Measurements from ENCODE around the gene POTEF.
"Not testable (repeated sequence)": the region's sequence is repeated elsewhere in the genome, so short reads cannot be mapped to it uniquely, and the experiment has no call there.

Gene POTEF

GRCh38 chr2:130162968-130163367 is 33.9 kb upstream of the POTEF start:
- no peaks in the 10 kb centered on the region for H3K9me3 ChIP-seq (ENCODE audit: severe bottlenecking)
- H3K27me3 ChIP-seq (ENCODE audit: insufficient read depth, poor library complexity, severe bottlenecking): no peaks in the 10 kb centered on the region
- peaks cover 33% of the 10 kb centered on the region; the same call in 1 of the 2 replicates for H3K36me3 ChIP-seq (ENCODE audit: low read depth)
- H3K27ac ChIP-seq (ENCODE audit: poor library complexity, severe bottlenecking): no peak overlapping the region
- no peaks in the 10 kb centered on the region for H3K4me1 ChIP-seq (ENCODE audit: insufficient read depth, poor library complexity, severe bottlenecking)
- ATAC-seq (ENCODE audit: low read depth) (no peak), DNase-seq (ENCODE audit: low spot score) (no peak)
- TF ChIP-seq CTCF (IDR thresholded peaks at IDR 0.05; ENCODE audit: poor library complexity, severe bottlenecking): no peak
- H3K4me3 ChIP-seq (ENCODE audit: severe bottlenecking): no peak overlapping the region

- not testable (repeated sequence) for ATAC-seq (ENCODE audit: low read depth); H3K27ac ChIP-seq (ENCODE audit: poor library complexity, severe bottlenecking); H3K9me3 ChIP-seq (ENCODE audit: severe bottlenecking); H3K4me1 ChIP-seq (ENCODE audit: insufficient read depth, poor library complexity, severe bottlenecking); DNase-seq (ENCODE audit: low spot score); H3K4me3 ChIP-seq (ENCODE audit: severe bottlenecking); H3K27me3 ChIP-seq (ENCODE audit: insufficient read depth, poor library complexity, severe bottlenecking)
- H3K36me3 ChIP-seq (ENCODE audit: low read depth): peaks cover 28% of the 10 kb centered on the region; the same call in 1 of the 2 replicates
Measured at GRCh38 chr2:130162486-130162885, 33.5 kb upstream of the POTEF start.

GRCh38 chr2:130160838-130161705 is 32.0 kb upstream of the POTEF start:
- not testable (repeated sequence) for H3K27ac ChIP-seq (ENCODE audit: poor library complexity, severe bottlenecking); H3K4me1 ChIP-seq (ENCODE audit: insufficient read depth, poor library complexity, severe bottlenecking); ATAC-seq (ENCODE audit: low read depth)

GRCh38 chr2:130160131-130160530 is 31.1 kb upstream of the POTEF start:
- Histone ChIP-seq H3K4me1 (ENCODE audit: insufficient read depth, poor library complexity, severe bottlenecking) (no peaks in the 10 kb centered on the region), H3K9me3 (ENCODE audit: severe bottlenecking) (no peaks in the 10 kb centered on the region), H3K36me3 (ENCODE audit: low read depth) (peaks cover 11% of the 10 kb centered on the region; the same call in 1 of the 2 replicates), H3K27me3 (ENCODE audit: insufficient read depth, poor library complexity, severe bottlenecking) (no peaks in the 10 kb centered on the region), H3K27ac (ENCODE audit: poor library complexity, severe bottlenecking) (no peak overlapping the region), H3K4me3 (ENCODE audit: severe bottlenecking) (no peak overlapping the region)
- TF ChIP-seq CTCF (IDR thresholded peaks at IDR 0.05; ENCODE audit: poor library complexity, severe bottlenecking): no peak
- ATAC-seq (ENCODE audit: low read depth) (no peak), DNase-seq (ENCODE audit: low spot score) (no peak)

More at GRCh38 chr2:130160838-130161705, 32.0 kb upstream of the POTEF start:
- H3K36me3 ChIP-seq (ENCODE audit: low read depth): peaks cover 18% of the 10 kb centered on the region; the same call in 1 of the 2 replicates
- not testable (repeated sequence) for H3K4me3 ChIP-seq (ENCODE audit: severe bottlenecking); H3K9me3 ChIP-seq (ENCODE audit: severe bottlenecking); H3K27me3 ChIP-seq (ENCODE audit: insufficient read depth, poor library complexity, severe bottlenecking); DNase-seq (ENCODE audit: low spot score)

GRCh38 chr2:130159376-130159775 is 30.4 kb upstream of the POTEF start:
- not testable (repeated sequence) for H3K36me3 ChIP-seq (ENCODE audit: low read depth); H3K27ac ChIP-seq (ENCODE audit: poor library complexity, severe bottlenecking); H3K27me3 ChIP-seq (ENCODE audit: insufficient read depth, poor library complexity, severe bottlenecking); H3K4me1 ChIP-seq (ENCODE audit: insufficient read depth, poor library complexity, severe bottlenecking); H3K4me3 ChIP-seq (ENCODE audit: severe bottlenecking); H3K9me3 ChIP-seq (ENCODE audit: severe bottlenecking); DNase-seq (ENCODE audit: low spot score); ATAC-seq (ENCODE audit: low read depth)

- TF ChIP-seq CTCF (IDR thresholded peaks at IDR 0.05; ENCODE audit: poor library complexity, severe bottlenecking): no peak
- no peaks in the 10 kb centered on the region for H3K36me3 ChIP-seq (ENCODE audit: low read depth)
- ATAC-seq (ENCODE audit: low read depth) (no peak), DNase-seq (ENCODE audit: low spot score) (no peak)
- no peak overlapping the region for H3K27ac ChIP-seq (ENCODE audit: poor library complexity, severe bottlenecking)
- H3K4me1 ChIP-seq (ENCODE audit: insufficient read depth, poor library complexity, severe bottlenecking): no peaks in the 10 kb centered on the region
- H3K27me3 ChIP-seq (ENCODE audit: insufficient read depth, poor library complexity, severe bottlenecking): no peaks in the 10 kb centered on the region
- no peak overlapping the region for H3K4me3 ChIP-seq (ENCODE audit: severe bottlenecking)
- no peaks in the 10 kb centered on the region for H3K9me3 ChIP-seq (ENCODE audit: severe bottlenecking)
Measured at GRCh38 chr2:130158631-130159030, 29.6 kb upstream of the POTEF start.

- H3K27ac ChIP-seq (ENCODE audit: poor library complexity, severe bottlenecking); H3K36me3 ChIP-seq (ENCODE audit: low read depth); H3K27me3 ChIP-seq (ENCODE audit: insufficient read depth, poor library complexity, severe bottlenecking); H3K4me3 ChIP-seq (ENCODE audit: severe bottlenecking); H3K9me3 ChIP-seq (ENCODE audit: severe bottlenecking); DNase-seq (ENCODE audit: low spot score); ATAC-seq (ENCODE audit: low read depth); H3K4me1 ChIP-seq (ENCODE audit: insufficient read depth, poor library complexity, severe bottlenecking): not testable (repeated sequence)
Measured at GRCh38 chr2:130157825-130158514, 28.9 kb upstream of the POTEF start.

GRCh38 chr2:130157354-130157753 is 28.3 kb upstream of the POTEF start:
- not testable (repeated sequence) for H3K36me3 ChIP-seq (ENCODE audit: low read depth); DNase-seq (ENCODE audit: low spot score); ATAC-seq (ENCODE audit: low read depth)

More at GRCh38 chr2:130157354-130157753, 28.3 kb upstream of the POTEF start:
- not testable (repeated sequence) for H3K4me3 ChIP-seq (ENCODE audit: severe bottlenecking); H3K27ac ChIP-seq (ENCODE audit: poor library complexity, severe bottlenecking); H3K9me3 ChIP-seq (ENCODE audit: severe bottlenecking); H3K27me3 ChIP-seq (ENCODE audit: insufficient read depth, poor library complexity, severe bottlenecking); H3K4me1 ChIP-seq (ENCODE audit: insufficient read depth, poor library complexity, severe bottlenecking)

Measured in RWPE2 (cell line).